GM12878 (cell line): Measurements from ENCODE around the gene PCDHGB1. TPM values are rescaled to one million over a fixed set of nuclear protein-coding genes. Genes with fewer than 3 reads are reported as not detected.

ENCODE experiments used
- ATAC-seq: fragments of 200-7000 bp; cut with Tn5 transposase; 3 replicates; pipeline ENCODE4 v1.9.1; 2020; ENCODE audit warnings: mild to moderate bottlenecking, moderate library complexity
- BruUV-seq: library from RNA; stranded (reverse); fragments of 400-500 nt; replicated peaks from 2 replicates; lab custom pipeline; 2021; lab: Mats Ljungman, UMichigan
- CTCF ChIA-PET: fragments of 300-600 bp; sonication (Branson Sonifier 250); formaldehyde crosslinking; extraction: SDS; loops from one replicate; lab custom pipeline; 2021; ENCODE audit warnings: inconsistent platforms; lab: Yijun Ruan, JAX
- POLR2A ChIA-PET: fragments of 350-600 bp; formaldehyde crosslinking; extraction: SDS; loops from one replicate; lab custom pipeline; 2021; ENCODE audit warnings: inconsistent platforms; lab: Charles Lee
- RAD21 ChIA-PET: fragments of 300-600 bp; sonication (Branson Sonifier 250); formaldehyde crosslinking; loops from one replicate; lab custom pipeline; 2023; ENCODE audit warnings: antibody characterized with exemption; ENCODE audit not compliant: unreplicated experiment; lab: Charles Lee
- SMC1A ChIA-PET: fragments of 300-600 bp; sonication (Branson Sonifier 250); formaldehyde crosslinking; loops from one replicate; lab custom pipeline; 2023; ENCODE audit not compliant: unreplicated experiment, uncharacterized antibody; lab: Charles Lee
- DNase-seq: peaks from one replicate; pipeline ENCODE4 v3.0.0-alpha.2; 2011; ENCODE audit warnings: low read depth, low spot score
- FAIRE-seq: peaks from 3 replicates; lab custom pipeline; 2011; peaks lifted over from hg19 to GRCh38; lab: Jason Lieb, UNC
- H2AFZ ChIP-seq: 2 replicates; pipeline ENCODE4 v1.6.0; 2011; ENCODE audit warnings: low read depth, low read length, control low read depth; ENCODE audit not compliant: control insufficient read depth
- H3K27ac ChIP-seq: 2 replicates; pipeline ENCODE4 v1.5.1; 2011; ENCODE audit warnings: control low read depth; ENCODE audit not compliant: control insufficient read depth, insufficient read depth
- H3K27me3 ChIP-seq, 2 experiments: replicated peaks in 1 of 2; 2 replicates each; pipeline versions ENCODE4 v1.6.0 to v1.6.1; 2011; ENCODE audit warnings: low read length in 1 of 2; ENCODE audit not compliant: control insufficient read depth in 2 of 2, insufficient read depth in 2 of 2
- H3K36me3 ChIP-seq, 2 experiments: 2 replicates each; pipeline ENCODE4 v1.5.1; 2011; ENCODE audit warnings: low read length in 1 of 2; ENCODE audit not compliant: control insufficient read depth in 2 of 2, insufficient read depth in 2 of 2
- H3K4me1 ChIP-seq: 2 replicates; pipeline ENCODE4 v1.6.1; 2011; ENCODE audit warnings: mild to moderate bottlenecking, low read length, moderate library complexity, mixed read lengths; ENCODE audit not compliant: control insufficient read depth, insufficient read depth
- H3K4me2 ChIP-seq: 2 replicates; pipeline ENCODE4 v1.6.0; 2011; ENCODE audit warnings: control low read depth; ENCODE audit not compliant: control insufficient read depth, insufficient read depth
- H3K4me3 ChIP-seq: fragments of 200-600 bp; sonication (generic); 2 replicates; pipeline ENCODE4 v1.5.1; 2016
- H3K79me2 ChIP-seq: 2 replicates; pipeline ENCODE4 v1.6.0; 2011; ENCODE audit warnings: low read length; ENCODE audit not compliant: control insufficient read depth, insufficient read depth
- H3K9ac ChIP-seq: 2 replicates; pipeline ENCODE4 v1.8.0; 2011; ENCODE audit warnings: low read length, control low read depth, mixed read lengths; ENCODE audit not compliant: control insufficient read depth, insufficient read depth
- H3K9me3 ChIP-seq: replicated peaks from 3 replicates; pipeline ENCODE4 v1.5.1; 2011; ENCODE audit warnings: mild to moderate bottlenecking, low read length; ENCODE audit not compliant: control insufficient read depth, insufficient read depth
- H4K20me1 ChIP-seq: 2 replicates; pipeline ENCODE4 v1.6.0; 2011; ENCODE audit not compliant: control insufficient read depth, insufficient read depth
- CHD4 ChIP-seq: fragments of 200-600 bp; sonication (generic); IDR thresholded peaks from 2 replicates; pipeline ENCODE4 v1.6.1; 2016; ENCODE audit warnings: mild to moderate bottlenecking
- DPF2 ChIP-seq: fragments of 450-650 bp; IDR thresholded peaks from 2 replicates; pipeline ENCODE4 v1.6.1; 2017; ENCODE audit warnings: mild to moderate bottlenecking
- FOS ChIP-seq: IDR thresholded peaks from 3 replicates; pipeline ENCODE4 v1.6.1; 2011; ENCODE audit warnings: borderline replicate concordance; ENCODE audit not compliant: insufficient read length; ENCODE audit errors: extremely low read depth
- HCFC1 ChIP-seq: fragments of 150-350 bp; IDR thresholded peaks from 2 replicates; pipeline ENCODE4 v1.6.1; 2014; ENCODE audit warnings: low read length
- IRF4 ChIP-seq: IDR thresholded peaks from 2 replicates; pipeline ENCODE4 v1.6.1; 2011; ENCODE audit warnings: low read depth, low read length
- KLF5 ChIP-seq: fragments of 450-650 bp; IDR thresholded peaks from 2 replicates; pipeline ENCODE4 v1.6.1; 2014; ENCODE audit warnings: mild to moderate bottlenecking; ENCODE audit not compliant: partially characterized antibody
- PML ChIP-seq: IDR thresholded peaks from 2 replicates; pipeline ENCODE4 v1.6.1; 2012; ENCODE audit warnings: low read length, inconsistent platforms
- SIX5 ChIP-seq: IDR thresholded peaks from 2 replicates; pipeline ENCODE4 v1.6.1; 2011; ENCODE audit warnings: mild to moderate bottlenecking, low read depth, low read length, moderate library complexity; ENCODE audit not compliant: severe bottlenecking
- TCF12 ChIP-seq: IDR thresholded peaks from 2 replicates; pipeline ENCODE4 v1.6.1; 2011; ENCODE audit warnings: low read depth, mild to moderate bottlenecking, low read length
- TCF7 ChIP-seq: IDR thresholded peaks from 2 replicates; pipeline ENCODE4 v1.6.1; 2014; ENCODE audit warnings: antibody characterized with exemption, borderline replicate concordance
- ZNF207 ChIP-seq: fragments of 450-650 bp; IDR thresholded peaks from 2 replicates; pipeline ENCODE4 v1.6.1; 2014; ENCODE audit warnings: antibody characterized with exemption, mild to moderate bottlenecking, borderline replicate concordance
- WGBS: methylation state at CpG from one replicate; pipeline ENCODE4 v1.1.6; 2016; ENCODE audit warnings: low lambda C conversion rate; ENCODE audit not compliant: insufficient replicate concordance, insufficient coverage; ENCODE audit errors: missing lambda C conversion rate; 5-methylcytosine and 5-hydroxymethylcytosine counted together
- in situ Hi-C: fragments of 300-500 bp; cut with MboI; formaldehyde crosslinking; loops from 9 replicates; pipeline ENCODE4 v1.14.3; 2018; ENCODE audit warnings: mixed read lengths
- intact Hi-C: fragments of 100-400 bp; cut with micrococcal nuclease; formaldehyde crosslinking; loops from one replicate; pipeline ENCODE4 v1.14.2; 2022; ENCODE audit not compliant: unreplicated experiment
- polyA plus RNA-seq, 11 experiments: library from polyadenylated mRNA; depleted of rRNA in 4 of 11; unstranded in 6 of 11; stranded (reverse) in 5 of 11; fragments of >200 nt; fragmentation: Nextera tagmentation in 4 of 11; fragmentation: Illumina TruSeq in 1 of 11; extraction: Ambion mirVana in 4 of 11; extraction: Trizol in 1 of 11; gene quantifications; 1 replicate in 1 of 11; 2 replicates in 10 of 11; pipeline versions ENCODE4 v1.2.1 to v1.2.3, GENCODE V29; 2011 to 2016; ENCODE audit warnings: inconsistent platforms in 2 of 11, missing spikeins in 2 of 11, low read depth in 1 of 11
- total RNA-seq, 4 experiments: library from RNA; depleted of rRNA in 3 of 4; stranded (reverse); fragments of >200 nt in 3 of 4; fragmentation: Illumina TruSeq in 1 of 4; extraction: Trizol in 1 of 4; gene quantifications; 2 replicates each; pipeline versions ENCODE4 v1.2.1 to v1.2.3, GENCODE V29; 2013 to 2021
- TF ChIP-seq, protein P1 (sequence below): fragments of 150-350 bp; IDR thresholded peaks from 2 replicates; pipeline ENCODE4 v1.6.1; 2014; ENCODE audit warnings: mild to moderate bottlenecking, low read depth, low read length
- TF ChIP-seq, protein P2 (sequence below): fragments of 450-650 bp; IDR thresholded peaks from 2 replicates; pipeline ENCODE4 v1.6.1; 2016; ENCODE audit warnings: mild to moderate bottlenecking, moderate library complexity, borderline replicate concordance
- TF ChIP-seq, protein P3 (sequence below): IDR thresholded peaks from 2 replicates; pipeline ENCODE4 v1.6.1; 2012; ENCODE audit warnings: low read depth, low read length, improper control_type of control experiment

The PCDHGB1 gene
- total and polyA plus RNA-seq, 10 of the 15 experiments (the other 5 are each of a cell fraction or from before 2014, with no cell fraction given), result 0.04 to 0.40 (median 0.08) TPM; not detected in 2

DNA sequence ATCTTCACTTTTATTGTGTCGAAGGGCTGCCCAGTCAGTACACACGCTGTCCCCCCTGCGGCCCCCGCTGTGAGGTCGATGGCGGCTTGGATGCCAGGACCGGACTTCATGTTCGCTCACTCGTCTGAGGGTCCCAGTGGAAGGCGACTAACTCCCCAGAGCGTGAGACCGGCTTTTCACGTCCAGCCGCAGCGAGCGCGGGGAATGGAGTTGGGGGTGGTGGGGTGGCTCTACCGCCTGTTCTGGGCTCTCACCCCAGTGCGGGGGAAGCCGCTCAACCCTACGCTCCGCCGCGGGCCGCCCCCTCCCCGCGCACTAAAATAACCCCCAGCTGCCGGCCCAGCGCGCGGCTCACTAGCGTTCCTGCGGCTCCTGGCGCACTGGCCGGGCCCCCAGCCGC, 46.1 kb upstream of the PCDHGB1 start, which contains the start of gene SLC25A2:
Gene SLC25A2, minus strand, starts transcription at position 294 of the 400 bp plus-strand sequence. Its CDS starts 184 bp downstream, at position 110.
- POLR2A ChIA-PET, result no interaction called here
- CTCF ChIA-PET, result no interaction called here
- no peak for FAIRE-seq
- no peak within 1 kb of the TSS for H2AFZ ChIP-seq
- H4K20me1 ChIP-seq, result no peaks in the 10 kb centered on the region
- intact Hi-C loops (no loop called here), in situ Hi-C loops (no loop called here)
- H3K4me3 ChIP-seq, result no peak within 1 kb of the TSS
- ATAC-seq, result no peak
- SMC1A ChIA-PET, result no interaction called here
- no peak within 1 kb of the TSS for H3K4me2 ChIP-seq
- no peaks in the 10 kb centered on the region for H3K4me1 ChIP-seq
- H3K79me2 ChIP-seq, result no peaks in the 10 kb centered on the region
- no TSS peak for BruUV-seq
- H3K9ac ChIP-seq, result no peak within 1 kb of the TSS
- no peaks in the 10 kb centered on the region for H3K27me3 ChIP-seq
- TF ChIP-seq FOS (no peak), KLF5 (no peak), CHD4 (no peak), IRF4 (no peak), PML (no peak), DPF2 (no peak), SIX5 (no peak), HCFC1 (no peak), ZNF207 (no peak), TCF7 (no peak), TCF12 (no peak)
- TF ChIP-seq, protein P1, sequence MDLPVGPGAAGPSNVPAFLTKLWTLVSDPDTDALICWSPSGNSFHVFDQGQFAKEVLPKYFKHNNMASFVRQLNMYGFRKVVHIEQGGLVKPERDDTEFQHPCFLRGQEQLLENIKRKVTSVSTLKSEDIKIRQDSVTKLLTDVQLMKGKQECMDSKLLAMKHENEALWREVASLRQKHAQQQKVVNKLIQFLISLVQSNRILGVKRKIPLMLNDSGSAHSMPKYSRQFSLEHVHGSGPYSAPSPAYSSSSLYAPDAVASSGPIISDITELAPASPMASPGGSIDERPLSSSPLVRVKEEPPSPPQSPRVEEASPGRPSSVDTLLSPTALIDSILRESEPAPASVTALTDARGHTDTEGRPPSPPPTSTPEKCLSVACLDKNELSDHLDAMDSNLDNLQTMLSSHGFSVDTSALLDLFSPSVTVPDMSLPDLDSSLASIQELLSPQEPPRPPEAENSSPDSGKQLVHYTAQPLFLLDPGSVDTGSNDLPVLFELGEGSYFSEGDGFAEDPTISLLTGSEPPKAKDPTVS, result no peak
- TF ChIP-seq, protein P2, sequence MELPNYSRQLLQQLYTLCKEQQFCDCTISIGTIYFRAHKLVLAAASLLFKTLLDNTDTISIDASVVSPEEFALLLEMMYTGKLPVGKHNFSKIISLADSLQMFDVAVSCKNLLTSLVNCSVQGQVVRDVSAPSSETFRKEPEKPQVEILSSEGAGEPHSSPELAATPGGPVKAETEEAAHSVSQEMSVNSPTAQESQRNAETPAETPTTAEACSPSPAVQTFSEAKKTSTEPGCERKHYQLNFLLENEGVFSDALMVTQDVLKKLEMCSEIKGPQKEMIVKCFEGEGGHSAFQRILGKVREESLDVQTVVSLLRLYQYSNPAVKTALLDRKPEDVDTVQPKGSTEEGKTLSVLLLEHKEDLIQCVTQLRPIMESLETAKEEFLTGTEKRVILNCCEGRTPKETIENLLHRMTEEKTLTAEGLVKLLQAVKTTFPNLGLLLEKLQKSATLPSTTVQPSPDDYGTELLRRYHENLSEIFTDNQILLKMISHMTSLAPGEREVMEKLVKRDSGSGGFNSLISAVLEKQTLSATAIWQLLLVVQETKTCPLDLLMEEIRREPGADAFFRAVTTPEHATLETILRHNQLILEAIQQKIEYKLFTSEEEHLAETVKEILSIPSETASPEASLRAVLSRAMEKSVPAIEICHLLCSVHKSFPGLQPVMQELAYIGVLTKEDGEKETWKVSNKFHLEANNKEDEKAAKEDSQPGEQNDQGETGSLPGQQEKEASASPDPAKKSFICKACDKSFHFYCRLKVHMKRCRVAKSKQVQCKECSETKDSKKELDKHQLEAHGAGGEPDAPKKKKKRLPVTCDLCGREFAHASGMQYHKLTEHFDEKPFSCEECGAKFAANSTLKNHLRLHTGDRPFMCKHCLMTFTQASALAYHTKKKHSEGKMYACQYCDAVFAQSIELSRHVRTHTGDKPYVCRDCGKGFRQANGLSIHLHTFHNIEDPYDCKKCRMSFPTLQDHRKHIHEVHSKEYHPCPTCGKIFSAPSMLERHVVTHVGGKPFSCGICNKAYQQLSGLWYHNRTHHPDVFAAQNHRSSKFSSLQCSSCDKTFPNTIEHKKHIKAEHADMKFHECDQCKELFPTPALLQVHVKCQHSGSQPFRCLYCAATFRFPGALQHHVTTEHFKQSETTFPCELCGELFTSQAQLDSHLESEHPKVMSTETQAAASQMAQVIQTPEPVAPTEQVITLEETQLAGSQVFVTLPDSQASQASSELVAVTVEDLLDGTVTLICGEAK, result no peak
- TF ChIP-seq, protein P3, sequence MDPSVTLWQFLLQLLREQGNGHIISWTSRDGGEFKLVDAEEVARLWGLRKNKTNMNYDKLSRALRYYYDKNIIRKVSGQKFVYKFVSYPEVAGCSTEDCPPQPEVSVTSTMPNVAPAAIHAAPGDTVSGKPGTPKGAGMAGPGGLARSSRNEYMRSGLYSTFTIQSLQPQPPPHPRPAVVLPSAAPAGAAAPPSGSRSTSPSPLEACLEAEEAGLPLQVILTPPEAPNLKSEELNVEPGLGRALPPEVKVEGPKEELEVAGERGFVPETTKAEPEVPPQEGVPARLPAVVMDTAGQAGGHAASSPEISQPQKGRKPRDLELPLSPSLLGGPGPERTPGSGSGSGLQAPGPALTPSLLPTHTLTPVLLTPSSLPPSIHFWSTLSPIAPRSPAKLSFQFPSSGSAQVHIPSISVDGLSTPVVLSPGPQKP, result no peak
- H3K9me3 ChIP-seq, result peaks cover 5% of the 10 kb centered on the region; the same call in 1 of the 3 replicates
- RAD21 ChIA-PET, result no interaction called here
- no peak for DNase-seq
- no peak within 1 kb of the TSS for H3K27ac ChIP-seq
- 98% methylated on average over 21 of the region's 36 CpGs for WGBS
- no peaks in the 10 kb centered on the region for H3K36me3 ChIP-seq
